Ureter (tissue), 1 donor: ENCODE measurements around the gene AASDH. TPM values are rescaled to one million over a fixed set of nuclear protein-coding genes. Genes with fewer than 3 reads are reported as not detected.

ENCODE experiments used
- DNase-seq: peaks from one replicate; pipeline ENCODE4 v3.0.0-alpha.2; 2020; ENCODE audit warnings: low spot score
- total RNA-seq: library from RNA; stranded (reverse); gene quantifications from one replicate; pipeline ENCODE4 v1.2.4, GENCODE V29; 2023
- donor health status: DM: yes; HTN: yes; CAD: no.

The AASDH gene
- 17.2 TPM for total RNA-seq

- peak; percentile 95 for DNase-seq
These were observed at the start of gene AASDH for GRCh38 chr4:56387023-56388001. Gene AASDH (minus strand): TSS chr4:56387491. CDS start chr4:56384299, 3,192 bp downstream.

DNA sequence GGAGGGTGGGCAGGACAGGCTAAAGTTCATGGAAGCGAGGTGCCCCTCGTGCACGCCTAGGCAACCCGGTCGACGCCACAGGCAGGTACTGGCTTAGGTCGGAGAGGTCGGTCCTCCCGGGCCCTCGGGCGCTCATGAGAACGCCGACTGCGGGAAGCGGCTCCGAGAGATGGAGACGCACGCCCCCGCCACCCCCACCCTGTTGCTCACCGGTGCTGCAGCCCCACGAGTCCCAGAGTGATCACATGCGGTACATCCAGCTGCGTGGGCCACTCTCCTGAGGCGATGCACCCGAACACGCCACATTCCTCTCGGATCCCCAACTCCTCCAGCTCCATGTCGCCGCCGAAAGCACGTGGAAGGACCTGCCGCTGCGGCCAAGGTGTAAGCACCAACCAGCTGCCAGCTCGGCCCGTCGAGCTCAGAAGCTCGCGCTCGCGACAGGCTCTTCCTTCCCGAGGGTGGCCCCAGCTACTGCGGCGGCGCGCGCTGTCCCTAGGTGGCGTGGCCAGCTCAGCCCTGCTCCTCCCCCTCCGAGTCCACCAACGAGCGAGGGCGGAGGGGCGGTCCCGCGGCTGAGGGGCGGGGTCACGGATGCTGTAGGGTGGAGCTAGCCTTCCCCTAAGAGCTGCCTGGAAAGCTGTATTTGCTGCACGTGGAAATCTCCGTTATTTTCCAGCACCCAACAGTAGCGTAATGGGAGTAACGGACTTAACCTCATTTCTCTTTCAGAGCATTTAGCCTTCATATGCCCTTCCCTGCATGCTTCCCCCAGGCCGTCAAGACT is 48.0 kb upstream of the AASDH start, which contains the start of gene PPAT:
Gene PPAT, minus strand, starts transcription at position 476 of the 787 bp plus-strand sequence. Its CDS starts 138 bp downstream, at position 338.
- peak; percentile 99 for DNase-seq

DNA sequence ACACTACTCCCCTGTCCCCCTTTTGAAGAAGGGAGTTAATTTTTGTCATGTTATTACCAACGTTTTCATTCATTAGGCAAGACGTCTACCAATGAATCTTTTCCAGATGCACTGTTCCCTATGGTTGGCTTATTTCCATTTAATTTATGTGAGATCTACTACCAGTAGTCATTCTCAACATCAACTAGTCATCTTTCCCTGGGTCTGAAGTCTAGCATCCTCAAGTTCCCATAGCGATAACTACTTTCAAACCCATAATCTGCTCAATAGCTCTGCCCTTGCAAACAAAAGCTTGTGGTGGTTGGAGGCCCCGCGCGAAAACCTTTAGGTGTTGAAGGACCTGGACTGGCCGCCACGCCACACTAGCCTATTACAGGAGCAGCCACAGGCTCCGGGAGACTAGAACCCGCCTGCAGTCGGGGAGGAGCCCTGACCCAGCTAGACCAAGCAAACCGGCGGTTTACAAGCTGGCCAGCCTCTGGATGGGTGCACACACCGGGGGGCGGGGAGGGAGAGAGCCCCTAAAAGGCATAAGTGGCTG is 47.4 kb upstream of the AASDH start:
- peak; percentile 55 for DNase-seq

DNA sequence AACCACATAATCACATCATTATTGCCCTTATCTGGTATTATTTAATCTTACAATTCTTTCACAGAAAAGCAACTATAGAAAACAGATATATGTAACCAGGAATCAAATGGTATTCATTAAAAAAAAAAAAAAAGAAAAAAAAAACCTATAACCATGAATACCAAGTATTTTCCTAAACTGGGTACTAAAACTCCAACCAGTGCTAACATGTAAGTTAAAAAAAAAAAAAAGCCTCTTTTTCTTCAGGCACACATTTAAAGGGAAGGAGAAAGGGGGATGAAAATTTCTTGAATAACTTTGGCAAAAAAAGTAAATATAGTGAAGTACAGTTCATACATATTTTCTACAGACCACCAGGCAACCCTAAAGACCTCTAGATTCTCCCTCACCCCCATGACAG is 46.0 kb upstream of the AASDH start:
- DNase-seq, result no peak

DNA sequence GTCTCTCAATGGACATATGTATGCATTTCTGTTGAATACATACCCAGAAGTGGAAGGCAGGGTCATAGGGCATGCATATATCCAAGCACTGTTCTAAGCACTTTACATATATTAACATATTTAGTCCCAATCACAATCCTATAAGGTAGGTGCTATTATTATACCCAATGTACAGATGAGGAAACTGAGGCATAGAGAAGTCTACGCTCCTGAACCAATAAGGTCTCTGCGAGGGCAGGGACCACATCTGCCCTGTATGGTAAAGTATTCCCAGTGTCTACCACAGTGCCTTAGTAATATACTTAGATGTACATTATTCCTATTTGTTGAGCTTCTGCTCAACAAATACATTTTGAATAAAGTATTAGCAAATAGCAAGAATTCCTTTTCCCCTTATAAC is 42.9 kb upstream of the AASDH start:
- DNase-seq, result no peak

GRCh38 chr4:56427179-56427578 is 39.9 kb upstream of the AASDH start:
- no peak for DNase-seq

DNA sequence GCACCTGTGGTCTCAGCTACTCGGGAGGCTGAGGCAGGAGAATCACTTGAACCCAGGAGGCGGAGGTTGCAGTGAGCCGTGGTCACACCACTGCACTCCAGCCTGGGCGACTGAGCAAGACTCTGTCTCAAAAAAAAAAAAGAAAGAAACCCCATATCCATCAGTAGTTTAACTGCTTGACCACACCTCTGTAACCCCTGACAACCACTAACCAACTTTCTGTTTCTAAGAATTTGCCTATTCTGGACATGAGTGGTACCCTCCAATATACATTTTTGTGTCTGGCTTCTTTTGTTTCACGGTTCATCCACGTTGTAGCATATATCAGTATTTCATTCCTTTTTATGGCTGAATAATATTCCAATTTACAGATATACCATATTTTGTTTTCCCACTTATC is 39.0 kb upstream of the AASDH start:
- DNase-seq, result no peak

DNA sequence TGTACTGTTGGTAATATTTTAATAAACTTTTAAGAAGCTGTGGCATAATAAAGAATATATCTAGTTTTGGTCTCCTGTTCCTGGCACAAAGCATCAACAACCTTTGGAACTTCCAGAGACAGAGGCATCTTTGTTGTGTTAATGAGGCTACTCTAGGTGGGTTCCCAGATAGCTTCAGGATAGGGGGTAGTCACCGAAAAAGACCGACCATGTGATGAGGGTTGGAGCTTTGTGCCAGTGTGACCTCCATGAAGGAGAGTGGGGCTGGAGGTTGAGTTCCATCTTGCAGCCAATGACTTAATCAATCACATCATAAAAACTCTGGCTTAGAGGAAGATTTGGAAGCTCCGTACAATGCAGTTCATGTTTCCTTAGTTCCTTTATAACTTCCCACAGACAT is 38.2 kb upstream of the AASDH start:
- no peak for DNase-seq

DNA sequence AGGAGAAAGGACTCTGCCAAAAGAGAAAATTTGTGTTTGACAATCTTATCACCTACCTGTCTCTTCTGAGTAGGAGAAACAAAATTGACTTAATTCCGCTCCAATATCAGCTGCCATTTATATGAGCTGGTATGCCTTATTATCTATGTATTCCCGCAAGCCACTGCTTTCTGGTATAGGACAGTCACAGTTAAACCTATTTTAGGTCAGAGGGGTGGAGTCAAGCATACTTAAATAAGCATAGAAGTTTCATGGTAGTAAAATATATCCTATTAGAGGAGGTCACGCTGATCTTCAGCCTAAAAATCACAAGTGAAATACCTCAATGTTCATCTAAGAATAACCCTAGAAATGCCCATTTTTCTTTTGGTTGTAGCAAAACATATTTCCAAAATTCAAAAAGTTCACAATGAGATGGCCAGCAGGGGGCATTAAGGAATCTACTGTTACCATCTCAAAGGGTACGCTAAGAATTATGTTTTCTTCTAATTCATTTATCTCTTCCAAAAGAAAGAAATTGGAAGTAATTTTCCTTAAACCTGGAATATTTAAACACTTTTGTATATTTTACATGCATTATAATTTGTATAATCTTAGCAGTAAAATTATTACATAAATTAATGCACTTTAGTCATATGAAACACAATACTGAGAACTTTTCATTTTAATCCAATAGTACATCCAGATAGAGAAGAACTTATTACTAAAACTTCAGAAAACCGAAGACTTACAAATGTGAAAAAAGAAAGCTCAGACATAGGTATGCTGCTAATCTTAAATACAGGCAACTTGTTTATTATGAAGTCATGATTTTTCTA is 37.6 kb upstream of the AASDH start:
- DNase-seq, result no peak

DNA sequence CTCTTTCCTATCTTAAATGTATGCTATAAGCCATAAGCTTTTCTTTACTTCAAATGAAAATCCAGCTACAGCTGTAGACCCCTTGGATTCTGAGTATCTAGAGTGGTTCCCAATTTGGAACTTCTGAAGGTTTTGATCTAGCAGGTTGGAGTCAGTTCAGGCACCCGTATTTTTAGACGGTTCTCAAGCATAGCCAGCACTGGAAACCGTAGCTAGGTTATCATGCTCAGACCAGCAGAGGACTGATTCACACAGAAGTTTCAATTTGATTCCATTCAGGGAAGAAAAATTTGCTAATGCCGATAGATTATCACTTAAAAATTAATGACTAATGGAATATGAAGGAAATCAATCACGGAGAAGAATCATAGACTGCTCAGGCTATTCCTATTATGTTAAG is 36.9 kb upstream of the AASDH start:
- no peak for DNase-seq

GRCh38 chr4:56417396-56417795 is 30.1 kb upstream of the AASDH start:
- DNase-seq, result no peak

DNA sequence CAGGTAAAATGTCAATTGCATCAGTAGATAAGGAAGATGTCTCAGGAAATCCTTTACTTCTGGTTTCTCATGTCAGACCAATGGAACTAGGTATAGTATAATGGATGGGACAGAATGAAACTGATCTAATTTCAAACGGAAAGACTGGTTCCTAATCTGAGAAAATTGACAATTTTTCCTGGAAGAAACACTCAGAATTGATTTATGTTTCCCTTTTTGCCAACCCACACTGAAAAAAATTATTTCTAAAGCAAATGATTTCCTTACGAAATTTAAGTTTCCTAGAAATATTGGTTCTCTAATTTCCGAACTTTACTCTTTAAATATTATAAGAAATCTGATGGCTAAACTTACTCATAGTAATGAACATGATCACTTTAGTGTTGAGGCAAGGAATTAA is 29.1 kb upstream of the AASDH start:
- DNase-seq, result no peak

GRCh38 chr4:56414135-56414670 is 26.9 kb upstream of the AASDH start:
- no peak for DNase-seq

DNA sequence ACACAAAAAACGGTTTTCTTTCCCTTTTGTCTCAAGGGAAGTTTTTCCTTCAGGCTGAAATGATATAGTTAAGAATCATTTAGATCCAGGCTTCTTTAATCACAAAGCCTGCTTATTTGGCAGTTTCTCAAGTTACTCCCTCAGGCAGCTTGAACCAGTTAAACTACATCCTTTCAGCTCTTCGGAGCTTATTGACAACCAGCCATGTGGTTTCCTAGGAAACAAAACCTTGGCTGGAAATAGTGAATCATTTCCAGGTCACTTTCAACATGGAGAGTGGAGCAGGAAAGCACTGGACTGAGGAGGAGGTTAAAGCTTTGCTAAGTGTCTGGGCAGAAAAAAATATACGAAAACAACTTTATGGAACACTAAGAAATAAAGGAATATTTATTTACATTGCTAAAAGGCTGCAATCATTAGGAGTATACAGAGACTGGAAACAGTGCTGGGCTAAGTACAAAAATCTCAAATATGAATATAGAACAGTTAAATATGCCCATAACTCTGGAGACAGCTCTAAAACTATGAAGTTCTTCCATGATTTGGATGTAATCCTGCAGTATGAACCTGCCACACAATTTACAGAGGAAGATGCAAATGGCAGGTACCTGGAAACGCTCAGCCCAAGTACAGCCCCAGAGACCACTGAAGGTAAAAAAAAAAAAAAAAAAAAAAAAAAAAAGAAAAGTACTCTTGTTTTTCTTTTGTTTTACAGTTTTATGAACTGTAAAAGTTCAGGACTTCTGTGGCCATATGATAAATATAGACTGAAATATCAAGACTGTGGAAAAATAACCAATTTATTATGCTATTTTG is 23.2 kb upstream of the AASDH start:
- DNase-seq, result peak; percentile 72

DNA sequence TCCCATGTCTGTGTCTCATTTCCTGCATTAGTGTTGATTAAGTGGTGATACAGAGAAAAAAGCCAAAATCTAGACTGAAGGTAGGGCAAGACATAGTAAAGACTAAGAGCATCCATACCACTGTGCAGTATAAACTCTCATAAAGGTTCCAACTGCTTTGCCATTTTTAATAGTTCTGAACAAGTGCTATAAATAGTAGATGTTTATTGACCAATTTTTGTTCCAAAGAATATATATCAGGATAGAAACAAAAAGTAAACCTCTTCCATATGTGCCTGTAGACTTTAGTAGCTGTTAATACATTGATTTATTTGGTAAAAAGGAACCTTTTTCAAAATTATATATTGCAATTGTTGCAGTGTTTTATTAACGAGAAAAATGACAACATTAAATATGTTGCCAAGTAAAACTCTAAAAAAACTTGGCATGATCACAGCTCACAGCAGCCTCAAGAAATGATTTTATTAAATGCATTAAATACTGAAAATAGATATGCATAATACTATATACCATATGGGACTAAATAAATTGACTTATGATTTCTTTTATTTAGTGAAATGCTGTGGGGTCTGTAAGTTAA is 22.3 kb upstream of the AASDH start:
- no peak for DNase-seq

- no peak for DNase-seq
These were observed 21.7 kb upstream of the AASDH start for GRCh38 chr4:56408978-56409377.

DNA sequence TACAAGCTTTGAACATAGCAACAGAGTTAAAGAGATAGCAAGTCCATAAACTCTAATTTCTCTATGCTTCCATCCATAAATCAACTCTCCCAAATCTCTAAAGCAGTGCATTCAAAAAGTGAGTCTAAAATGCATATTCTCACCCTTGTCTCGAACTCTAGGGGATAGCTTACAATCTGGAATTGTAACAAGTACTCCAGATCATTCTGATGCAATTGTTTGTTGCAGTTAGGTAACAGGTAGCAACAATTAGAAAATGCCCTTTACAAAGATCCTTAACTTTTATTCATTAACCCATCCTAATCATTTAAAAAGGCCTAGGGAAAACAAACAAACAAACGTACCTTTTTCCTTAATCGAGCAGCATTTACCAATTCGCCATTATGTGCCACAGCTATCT is 18.9 kb upstream of the AASDH start:
- no peak for DNase-seq

DNA sequence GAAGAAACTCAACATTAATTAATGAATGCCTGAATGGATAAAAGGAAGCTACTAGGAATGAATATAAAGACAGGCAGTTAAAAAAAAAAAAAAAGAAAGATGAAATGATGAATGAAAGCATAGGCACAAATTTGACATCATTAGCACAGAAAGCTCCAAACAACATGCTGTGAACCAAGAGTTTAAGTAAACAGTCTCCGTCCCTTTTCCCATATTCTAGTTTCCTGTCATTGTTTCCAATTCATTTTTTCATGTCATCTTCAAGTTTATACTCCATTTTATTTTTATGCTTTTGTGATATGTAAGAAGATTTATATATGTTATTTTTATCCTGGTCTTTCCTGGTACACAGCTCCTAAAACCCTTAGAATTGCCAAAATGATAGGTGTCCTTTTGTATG is 17.7 kb upstream of the AASDH start:
- DNase-seq, result no peak

GRCh38 chr4:56400560-56400959 is 13.3 kb upstream of the AASDH start:
- DNase-seq, result no peak

DNA sequence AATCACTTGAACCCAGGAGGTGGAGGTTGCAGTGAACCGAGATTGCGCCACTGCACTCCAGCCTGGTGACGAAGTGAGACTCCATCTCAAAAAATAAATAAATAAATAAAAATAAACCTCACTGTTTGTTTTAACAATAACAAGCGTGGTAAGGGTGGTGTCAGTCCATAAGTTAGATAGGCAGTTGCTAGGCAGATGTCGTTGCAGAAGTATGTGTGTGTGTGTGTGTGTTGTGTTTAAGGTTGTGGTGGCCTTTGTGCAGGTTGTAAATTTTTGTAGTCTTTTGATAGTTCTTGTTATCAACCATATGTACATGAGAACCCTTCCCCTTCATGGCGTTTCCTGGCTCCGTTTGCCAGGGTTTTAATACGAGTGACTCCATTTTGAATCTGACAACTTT is 4.0 kb upstream of the AASDH start:
- DNase-seq, result no peak
